Activated naive CD8-positive, alpha-beta T cell (primary cell): Measurements from ENCODE around the gene ILKAP.

Experiments
- H3K27ac Mint-ChIP-seq: one replicate; pipeline ENCODE4 v1.8.0; 2021; ENCODE audit warnings: mixed read lengths
- H3K27me3 Mint-ChIP-seq: one replicate; pipeline ENCODE4 v1.8.0; 2021; ENCODE audit warnings: mixed read lengths
- H3K36me3 Mint-ChIP-seq: one replicate; pipeline ENCODE4 v1.8.0; 2021; ENCODE audit warnings: mixed read lengths
- H3K4me1 Mint-ChIP-seq: one replicate; pipeline ENCODE4 v1.8.0; 2021; ENCODE audit warnings: low read depth, mixed read lengths
- H3K4me3 Mint-ChIP-seq: one replicate; pipeline ENCODE4 v1.8.0; 2021; ENCODE audit warnings: mild to moderate bottlenecking, mixed read lengths
- H3K9me3 Mint-ChIP-seq: one replicate; pipeline ENCODE4 v1.8.0; 2021; ENCODE audit warnings: low read depth, mixed read lengths

ILKAP gene

DNA sequence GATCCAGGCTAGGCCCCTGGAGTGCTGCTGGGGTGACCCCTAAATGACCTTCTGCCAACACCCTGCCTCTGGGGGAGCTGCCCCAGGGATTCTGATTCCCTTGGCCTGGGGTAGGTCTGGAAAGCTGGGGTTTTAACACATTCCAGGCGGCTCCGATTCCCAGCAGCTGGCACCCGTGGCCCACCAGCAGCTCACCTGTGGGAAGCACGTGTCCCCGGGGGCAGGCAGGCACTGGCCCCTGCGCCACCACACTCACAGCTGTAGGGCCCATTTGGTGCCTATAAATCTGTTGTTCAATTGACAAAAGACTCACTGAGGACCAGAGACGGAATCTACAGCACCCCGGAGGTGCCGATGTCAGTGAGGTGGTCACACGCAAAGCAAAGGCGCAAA is 69.1 kb downstream of the ILKAP start:
- no peak overlapping the region for H3K27ac Mint-ChIP-seq
- no peaks in the 10 kb centered on the region for H3K9me3 Mint-ChIP-seq
- H3K36me3 Mint-ChIP-seq = no peaks in the 10 kb centered on the region
- H3K4me1 Mint-ChIP-seq = no peaks in the 10 kb centered on the region
- no peaks in the 10 kb centered on the region for H3K27me3 Mint-ChIP-seq
- no peak overlapping the region for H3K4me3 Mint-ChIP-seq

- no peak overlapping the region for H3K4me3 Mint-ChIP-seq
- no peaks in the 10 kb centered on the region for H3K9me3 Mint-ChIP-seq
- H3K27me3 Mint-ChIP-seq = no peaks in the 10 kb centered on the region
- H3K4me1 Mint-ChIP-seq = no peaks in the 10 kb centered on the region
- H3K27ac Mint-ChIP-seq = no peak overlapping the region
- no peaks in the 10 kb centered on the region for H3K36me3 Mint-ChIP-seq
Measured at GRCh38 chr2:238133499-238134392, 69.7 kb downstream of the ILKAP start.

- H3K36me3 Mint-ChIP-seq = no peaks in the 10 kb centered on the region
- H3K4me3 Mint-ChIP-seq = no peak overlapping the region
- H3K27me3 Mint-ChIP-seq = no peaks in the 10 kb centered on the region
- no peaks in the 10 kb centered on the region for H3K9me3 Mint-ChIP-seq
- no peak overlapping the region for H3K27ac Mint-ChIP-seq
- no peaks in the 10 kb centered on the region for H3K4me1 Mint-ChIP-seq
Measured at GRCh38 chr2:238132463-238133450, 70.7 kb downstream of the ILKAP start.

DNA sequence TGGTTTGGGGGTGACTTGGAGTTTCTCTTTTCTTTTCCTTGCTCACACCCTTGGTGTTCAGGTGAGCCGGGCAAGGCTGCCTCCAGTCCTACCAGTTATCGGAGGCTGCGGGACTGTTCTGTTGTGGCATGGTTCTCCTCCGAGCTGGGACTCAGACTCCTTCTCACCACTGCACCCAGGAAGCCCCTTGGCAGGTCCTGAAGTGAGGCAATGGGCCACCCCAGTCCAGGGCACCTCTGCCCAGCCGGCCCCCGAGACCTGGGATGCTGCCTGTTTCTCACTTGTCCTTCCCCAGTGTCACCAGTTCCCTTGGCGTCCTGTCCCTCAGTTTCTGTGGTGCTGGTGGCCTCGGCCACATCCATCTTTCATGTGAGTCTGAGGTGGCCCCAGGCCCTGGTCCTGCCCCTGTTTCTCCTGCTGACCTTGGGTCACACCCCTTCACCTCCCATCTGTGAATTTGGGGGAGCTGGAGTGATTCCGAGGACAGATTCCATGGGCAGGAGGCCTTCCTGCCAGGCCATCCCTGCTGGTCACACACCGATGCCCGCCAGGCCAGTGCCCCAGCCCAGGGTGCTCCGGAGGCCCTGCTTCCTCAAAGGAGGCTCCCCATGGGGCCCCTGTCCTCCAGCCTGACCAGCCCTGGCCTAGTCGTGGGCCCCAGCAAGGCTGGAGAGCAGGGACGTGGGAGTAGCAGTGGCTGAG is 71.6 kb downstream of the ILKAP start:
- no peaks in the 10 kb centered on the region for H3K9me3 Mint-ChIP-seq
- H3K4me1 Mint-ChIP-seq = no peaks in the 10 kb centered on the region
- H3K4me3 Mint-ChIP-seq = no peak overlapping the region
- no peaks in the 10 kb centered on the region for H3K36me3 Mint-ChIP-seq
- H3K27ac Mint-ChIP-seq = no peak overlapping the region
- H3K27me3 Mint-ChIP-seq = no peaks in the 10 kb centered on the region

DNA sequence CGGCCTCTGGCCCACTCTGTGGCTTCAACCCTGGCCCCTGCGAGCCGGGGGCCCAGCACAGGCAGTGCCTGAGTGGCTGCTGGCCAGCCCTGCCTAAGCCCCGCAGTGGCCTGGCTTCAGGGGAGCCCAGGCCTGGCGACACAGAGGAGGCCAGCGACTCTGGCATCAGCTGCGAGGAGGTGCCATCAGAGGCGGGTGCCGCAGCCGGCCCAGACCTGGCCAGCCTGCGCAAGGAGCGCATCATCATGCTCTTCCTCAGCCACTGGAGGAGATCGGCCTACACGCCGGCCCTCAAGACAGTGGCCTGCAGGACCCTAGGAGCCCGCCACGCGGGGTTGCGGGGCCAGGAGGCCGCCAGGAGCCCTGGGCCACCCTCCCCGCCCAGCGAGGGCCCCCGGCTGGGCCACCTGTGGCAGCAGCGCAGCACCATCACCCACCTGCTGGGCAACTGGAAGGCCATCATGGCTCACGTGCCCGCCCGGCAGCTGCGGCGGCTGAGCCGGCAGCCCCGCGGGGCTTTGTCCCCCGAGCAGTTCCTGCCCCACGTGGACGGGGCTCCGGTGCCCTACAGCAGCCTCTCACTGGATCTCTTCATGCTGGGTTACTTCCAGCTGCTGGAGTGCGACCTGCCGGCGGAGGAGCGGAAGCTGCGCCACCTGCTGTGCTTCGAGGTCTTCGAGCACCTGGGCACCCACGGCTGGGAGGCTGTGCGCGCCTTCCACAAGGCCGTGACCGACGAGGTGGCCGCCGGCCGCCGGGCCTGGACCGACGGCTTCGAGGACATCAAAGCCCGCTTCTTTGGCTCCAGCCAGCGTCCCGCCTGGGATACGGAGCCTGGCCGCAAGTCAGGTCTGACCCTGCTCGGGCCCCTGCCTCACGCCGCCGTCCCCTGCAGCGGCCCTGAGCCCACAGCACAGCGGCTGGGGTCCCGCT is 72.5 kb downstream of the ILKAP start:
- Mint-ChIP-seq H3K27ac (no peak overlapping the region), H3K4me3 (no peak overlapping the region), H3K27me3 (no peaks in the 10 kb centered on the region), H3K4me1 (no peaks in the 10 kb centered on the region), H3K36me3 (no peaks in the 10 kb centered on the region), H3K9me3 (no peaks in the 10 kb centered on the region)

- Mint-ChIP-seq H3K36me3 (no peaks in the 10 kb centered on the region), H3K9me3 (no peaks in the 10 kb centered on the region), H3K27ac (no peak overlapping the region), H3K4me3 (no peak overlapping the region), H3K27me3 (no peaks in the 10 kb centered on the region), H3K4me1 (no peaks in the 10 kb centered on the region)
Measured at GRCh38 chr2:238130111-238130695, 73.3 kb downstream of the ILKAP start.

GRCh38 chr2:238129166-238130010 is 74.1 kb downstream of the ILKAP start:
- no peak overlapping the region for H3K27ac Mint-ChIP-seq
- no peak overlapping the region for H3K4me3 Mint-ChIP-seq
- H3K27me3 Mint-ChIP-seq = no peaks in the 10 kb centered on the region
- no peaks in the 10 kb centered on the region for H3K36me3 Mint-ChIP-seq
- no peaks in the 10 kb centered on the region for H3K4me1 Mint-ChIP-seq
- no peaks in the 10 kb centered on the region for H3K9me3 Mint-ChIP-seq

- Mint-ChIP-seq H3K27ac (no peak overlapping the region), H3K9me3 (no peaks in the 10 kb centered on the region), H3K4me1 (no peaks in the 10 kb centered on the region), H3K4me3 (no peak overlapping the region), H3K27me3 (no peaks in the 10 kb centered on the region), H3K36me3 (no peaks in the 10 kb centered on the region)
Measured at GRCh38 chr2:238128534-238129001, 74.9 kb downstream of the ILKAP start.

DNA sequence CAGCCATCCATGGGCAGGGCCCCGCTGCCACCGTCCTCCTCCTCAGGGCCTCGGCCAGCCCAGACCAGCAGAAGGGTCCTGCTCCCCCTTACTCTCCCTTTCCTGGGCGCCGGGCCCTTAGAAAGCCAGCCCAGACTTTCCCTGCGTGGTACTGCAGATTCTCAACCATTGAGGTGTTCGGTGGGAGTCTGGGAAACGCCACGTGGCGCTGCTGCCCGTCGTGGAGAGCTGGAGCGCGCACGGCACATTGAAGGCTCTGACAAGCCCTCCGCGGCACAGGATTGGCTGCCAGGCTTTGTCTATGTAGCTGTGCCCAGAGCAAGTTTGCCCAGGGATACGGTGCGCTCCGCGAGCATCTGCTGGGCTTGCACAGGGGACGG is 75.4 kb downstream of the ILKAP start:
- Mint-ChIP-seq H3K4me3 (no peak overlapping the region), H3K4me1 (no peaks in the 10 kb centered on the region), H3K27me3 (no peaks in the 10 kb centered on the region), H3K9me3 (no peaks in the 10 kb centered on the region), H3K36me3 (no peaks in the 10 kb centered on the region), H3K27ac (no peak overlapping the region)

DNA sequence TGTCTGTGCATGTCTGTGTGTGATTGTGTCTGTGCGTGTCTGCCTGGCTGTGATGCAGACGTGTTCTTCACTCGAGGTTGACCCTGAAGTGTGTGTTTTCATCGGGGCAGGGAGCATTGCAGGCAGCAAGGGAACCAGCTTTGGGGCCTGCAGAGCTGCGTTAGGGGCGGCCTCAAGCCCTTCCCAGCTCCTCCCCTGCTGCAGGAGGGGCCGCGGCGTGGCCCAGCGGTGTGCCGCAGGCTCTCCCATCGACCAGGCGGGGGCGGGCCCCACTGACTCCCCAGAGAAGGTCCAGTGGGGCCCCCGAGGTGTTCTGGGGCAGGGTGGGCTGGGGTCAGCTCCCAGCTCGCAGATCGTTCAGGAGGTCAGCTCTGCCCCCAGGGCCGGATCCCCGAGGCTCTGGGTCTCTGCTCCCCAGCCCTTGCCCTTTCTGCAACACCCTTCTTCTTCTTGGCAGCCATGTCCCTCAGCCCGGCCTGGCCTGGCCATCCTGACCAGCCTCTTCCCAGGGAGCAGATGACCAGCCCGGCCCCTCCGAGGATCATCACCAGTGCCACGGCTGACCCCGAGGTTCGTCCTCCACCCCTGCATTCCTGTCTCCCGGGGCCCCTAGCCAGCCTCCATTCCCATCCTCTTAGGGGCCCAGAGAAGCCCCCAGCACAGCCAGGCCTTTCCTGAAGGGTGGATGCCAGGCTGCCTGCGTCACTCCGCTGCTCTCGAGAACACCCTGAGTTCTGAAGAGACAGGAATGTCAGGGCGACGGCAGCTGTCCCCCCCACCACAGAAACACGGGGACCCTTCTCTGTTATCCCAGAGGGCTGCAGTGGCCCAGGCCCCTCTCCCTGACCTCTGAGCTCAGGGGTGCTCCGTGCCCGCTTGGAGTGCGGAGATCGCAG is 76.1 kb downstream of the ILKAP start:
- no peaks in the 10 kb centered on the region for H3K27me3 Mint-ChIP-seq
- no peaks in the 10 kb centered on the region for H3K36me3 Mint-ChIP-seq
- no peaks in the 10 kb centered on the region for H3K4me1 Mint-ChIP-seq
- no peaks in the 10 kb centered on the region for H3K9me3 Mint-ChIP-seq
- H3K4me3 Mint-ChIP-seq = no peak overlapping the region
- H3K27ac Mint-ChIP-seq = no peak overlapping the region

DNA sequence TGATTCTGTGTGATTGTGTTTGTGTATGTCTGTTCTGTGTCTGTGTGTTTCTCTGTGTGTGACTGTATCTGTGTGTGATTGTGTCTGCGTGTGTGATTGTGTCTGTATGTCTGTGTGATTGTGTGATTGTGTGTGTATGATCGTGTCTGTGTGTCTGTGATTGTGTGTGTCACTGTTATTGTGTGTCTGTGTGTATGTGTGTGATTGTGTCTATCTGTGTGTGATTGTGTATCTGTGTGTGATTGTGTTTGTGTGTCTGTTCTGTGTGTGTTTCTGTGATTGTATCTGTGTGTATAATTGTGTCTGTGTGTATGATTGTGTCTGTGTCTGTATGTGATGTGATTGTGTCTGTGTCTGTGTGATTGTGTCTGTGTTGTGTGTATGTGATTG is 76.7 kb downstream of the ILKAP start:
- H3K27ac Mint-ChIP-seq = no peak overlapping the region
- no peak overlapping the region for H3K4me3 Mint-ChIP-seq
- H3K9me3 Mint-ChIP-seq = no peaks in the 10 kb centered on the region
- no peaks in the 10 kb centered on the region for H3K27me3 Mint-ChIP-seq
- H3K4me1 Mint-ChIP-seq = no peaks in the 10 kb centered on the region
- no peaks in the 10 kb centered on the region for H3K36me3 Mint-ChIP-seq

DNA sequence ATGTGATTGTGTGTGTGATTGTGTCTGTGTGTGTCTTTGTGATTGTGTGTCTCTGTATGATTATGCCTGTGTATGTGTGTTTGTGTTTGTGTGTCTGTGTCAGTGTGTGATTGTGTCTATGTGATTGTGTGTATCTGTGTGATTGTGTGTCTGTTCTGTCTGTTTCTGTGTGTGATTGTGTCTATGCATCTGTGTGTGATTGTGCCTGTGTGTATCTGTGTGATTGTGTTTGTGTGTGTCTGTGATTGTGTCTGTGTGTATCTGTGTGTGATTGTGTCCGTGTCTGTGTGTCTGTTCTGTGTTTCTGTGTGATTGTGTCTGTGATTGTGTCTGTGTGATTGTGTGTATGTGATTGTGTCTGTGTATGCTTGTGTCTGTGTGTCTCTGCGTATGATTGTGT is 77.2 kb downstream of the ILKAP start:
- no peaks in the 10 kb centered on the region for H3K27me3 Mint-ChIP-seq
- no peak overlapping the region for H3K27ac Mint-ChIP-seq
- H3K4me3 Mint-ChIP-seq = no peak overlapping the region
- no peaks in the 10 kb centered on the region for H3K4me1 Mint-ChIP-seq
- no peaks in the 10 kb centered on the region for H3K36me3 Mint-ChIP-seq
- no peaks in the 10 kb centered on the region for H3K9me3 Mint-ChIP-seq
